Transverse colon (tissue), 4 donors: ENCODE data around the gene ATP6V1G1.

Experiments
- EP300 ChIP-seq: sonication (generic); formaldehyde crosslinking; IDR thresholded peaks from one replicate; pipeline ENCODE4 v1.6.1; 2017; ENCODE audit warnings: antibody characterized with exemption, low read depth
- POLR2A ChIP-seq: fragments of 450-650 bp; IDR thresholded peaks from one replicate; pipeline ENCODE4 v1.6.1; 2016; ENCODE audit warnings: antibody characterized with exemption, mild to moderate bottlenecking, moderate library complexity
- POLR2AphosphoS5 ChIP-seq, 3 donors: sonication (generic); formaldehyde crosslinking; IDR thresholded peaks; one replicate each; pipeline ENCODE4 v1.6.1; 2016; ENCODE audit warnings: antibody characterized with exemption in 3 of 3
- TF ChIP-seq, protein P1 (sequence below), 5 experiments: fragments of 200-600 bp in 3 of 5; fragments of 450-650 bp in 2 of 5; sonication (generic) in 3 of 5; IDR thresholded peaks; 1 replicate in 2 of 5; 2 replicates in 3 of 5; pipeline ENCODE4 v1.5.1; 2016 to 2017; ENCODE audit warnings: antibody characterized with exemption in 5 of 5, inconsistent platforms in 3 of 5, mild to moderate bottlenecking in 2 of 5, moderate library complexity in 1 of 5

DNA sequence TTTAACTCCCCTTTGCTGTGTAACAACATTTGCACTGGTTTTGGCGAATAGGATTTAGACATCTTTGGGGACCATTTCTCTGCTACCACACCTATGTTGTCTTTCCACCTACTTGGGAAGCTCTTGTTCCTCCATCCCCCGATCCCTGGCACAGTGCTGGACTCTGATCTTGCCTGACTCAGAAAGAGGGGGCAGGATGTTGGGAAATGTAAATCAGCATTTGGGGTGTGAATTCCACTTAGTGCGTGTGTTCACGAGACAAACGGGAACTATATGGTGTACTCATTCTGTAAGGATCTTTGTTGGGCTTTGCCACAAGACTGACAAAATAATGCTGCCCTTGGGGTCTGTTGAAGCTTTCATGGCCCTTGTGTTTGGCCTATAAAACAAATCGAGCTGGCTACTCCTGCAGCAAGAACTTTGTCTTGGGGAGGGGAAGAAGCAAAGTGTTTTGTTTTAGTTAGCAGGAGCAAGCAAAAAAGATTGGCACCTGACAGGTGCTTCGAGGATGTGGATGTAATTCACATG lies 42.1 kb downstream of the ATP6V1G1 start:
- TF ChIP-seq, protein P1, sequence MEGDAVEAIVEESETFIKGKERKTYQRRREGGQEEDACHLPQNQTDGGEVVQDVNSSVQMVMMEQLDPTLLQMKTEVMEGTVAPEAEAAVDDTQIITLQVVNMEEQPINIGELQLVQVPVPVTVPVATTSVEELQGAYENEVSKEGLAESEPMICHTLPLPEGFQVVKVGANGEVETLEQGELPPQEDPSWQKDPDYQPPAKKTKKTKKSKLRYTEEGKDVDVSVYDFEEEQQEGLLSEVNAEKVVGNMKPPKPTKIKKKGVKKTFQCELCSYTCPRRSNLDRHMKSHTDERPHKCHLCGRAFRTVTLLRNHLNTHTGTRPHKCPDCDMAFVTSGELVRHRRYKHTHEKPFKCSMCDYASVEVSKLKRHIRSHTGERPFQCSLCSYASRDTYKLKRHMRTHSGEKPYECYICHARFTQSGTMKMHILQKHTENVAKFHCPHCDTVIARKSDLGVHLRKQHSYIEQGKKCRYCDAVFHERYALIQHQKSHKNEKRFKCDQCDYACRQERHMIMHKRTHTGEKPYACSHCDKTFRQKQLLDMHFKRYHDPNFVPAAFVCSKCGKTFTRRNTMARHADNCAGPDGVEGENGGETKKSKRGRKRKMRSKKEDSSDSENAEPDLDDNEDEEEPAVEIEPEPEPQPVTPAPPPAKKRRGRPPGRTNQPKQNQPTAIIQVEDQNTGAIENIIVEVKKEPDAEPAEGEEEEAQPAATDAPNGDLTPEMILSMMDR (IDR thresholded peaks at IDR 0.05) = no peak
- no peak for TF ChIP-seq POLR2AphosphoS5 (IDR thresholded peaks at IDR 0.05)
- no peak for TF ChIP-seq POLR2A
- no peak for TF ChIP-seq EP300
